ENCODE measurements around the gene MORN5.

The MORN5 gene

DNA sequence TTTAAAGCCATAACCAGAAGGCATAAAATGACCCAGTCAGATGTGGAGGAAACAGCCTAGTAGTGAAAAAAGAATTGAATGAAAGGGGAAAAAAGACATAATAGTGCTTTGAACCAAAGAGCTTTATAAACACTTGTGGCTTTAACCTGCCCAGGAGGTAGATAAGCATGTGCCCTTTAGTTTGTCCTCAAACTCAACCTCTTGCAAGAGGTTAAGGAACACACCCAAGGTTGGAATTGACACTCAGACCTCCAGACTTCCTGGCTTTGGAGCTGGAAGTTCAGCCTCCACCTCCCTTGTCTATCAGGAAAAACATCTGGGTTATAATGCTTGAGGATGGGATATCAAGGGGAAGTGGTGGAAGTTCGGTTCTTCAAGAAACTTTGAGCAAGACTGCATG, 16.4 kb upstream of the MORN5 start:
- no peak for DNase-seq (ENCODE audit: low read depth in 2 of 2, low spot score in 1 of 2)

DNA sequence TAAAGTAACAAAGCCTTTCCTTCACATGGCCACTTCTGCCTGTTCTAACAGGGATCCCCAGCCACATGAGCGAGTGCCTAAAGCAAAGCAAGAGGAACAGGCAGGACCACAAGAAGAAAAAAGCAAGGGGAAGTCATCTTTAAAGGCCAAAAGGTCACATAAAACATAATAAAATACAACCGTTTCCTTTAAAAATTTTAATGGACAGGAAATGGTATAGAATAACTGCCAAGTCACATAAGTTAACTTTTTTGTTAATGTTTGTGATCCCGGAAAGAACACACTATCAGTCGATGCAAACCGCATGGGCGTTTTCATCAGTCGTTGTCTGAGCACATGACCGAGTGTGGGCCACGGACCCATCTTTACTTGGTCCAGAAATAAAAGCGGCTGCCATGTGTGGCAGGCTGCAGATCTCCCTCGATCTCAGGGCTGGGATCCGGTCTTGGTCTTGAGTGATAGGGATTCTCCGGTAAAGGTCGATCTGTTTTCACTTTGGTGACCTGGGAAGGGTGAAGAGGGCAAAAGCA, 15.8 kb upstream of the MORN5 start:
- DNase-seq (ENCODE audit: low read depth in 2 of 2, low spot score in 1 of 2): no peak

- DNase-seq (ENCODE audit: low read depth in 2 of 2, low spot score in 1 of 2): no peak
Observed at GRCh38 chr9:122144836-122145591, 14.7 kb upstream of the MORN5 start.

- DNase-seq (ENCODE audit: low read depth in 2 of 2, low spot score in 1 of 2): no peak
Observed at GRCh38 chr9:122145592-122145863, 14.2 kb upstream of the MORN5 start.

- DNase-seq (ENCODE audit: low read depth in 2 of 2, low spot score in 1 of 2): no peak
Observed at GRCh38 chr9:122151267-122151828, 8.4 kb upstream of the MORN5 start.

DNA sequence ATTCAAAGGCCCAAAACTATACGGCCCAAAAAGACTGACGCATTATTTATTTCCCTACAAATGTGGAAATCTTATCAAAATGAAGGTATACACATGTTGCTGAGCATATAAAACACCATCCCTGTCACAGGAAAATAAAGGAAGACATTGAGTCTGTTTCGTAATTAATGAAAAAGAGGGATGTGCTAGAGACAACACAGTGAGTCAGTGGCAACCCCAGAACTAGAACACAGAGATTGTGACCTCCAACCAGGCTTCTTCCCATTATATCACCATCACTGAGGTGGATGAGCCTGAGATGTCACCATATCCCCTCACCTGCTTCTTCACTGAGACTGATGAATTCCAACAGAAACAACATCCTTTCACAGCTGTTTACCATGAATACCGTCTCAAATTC, 3.9 kb upstream of the MORN5 start:
- no peak for DNase-seq (ENCODE audit: low read depth in 2 of 2, low spot score in 1 of 2)

DNA sequence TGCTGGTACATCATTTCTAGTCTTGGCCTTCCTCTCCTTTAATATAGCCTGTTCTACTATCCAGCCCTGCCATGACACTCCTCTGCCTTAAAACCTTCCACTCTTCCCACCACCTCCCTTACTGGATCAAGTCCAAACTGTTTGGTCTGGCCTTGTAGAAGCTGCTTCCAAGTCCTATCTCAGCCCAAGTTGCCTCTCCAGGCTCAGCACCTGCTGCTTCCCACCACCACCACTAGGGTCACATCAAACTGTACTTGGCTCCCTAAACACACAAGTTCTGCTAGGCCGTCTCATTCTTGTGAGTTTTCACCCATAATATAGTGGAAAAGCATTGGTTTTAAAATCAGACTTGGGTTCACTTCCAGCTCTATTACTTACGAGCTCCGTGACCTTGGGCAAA, 1.5 kb upstream of the MORN5 start:
- no peak for DNase-seq (ENCODE audit: low read depth in 2 of 2, low spot score in 1 of 2)

DNA sequence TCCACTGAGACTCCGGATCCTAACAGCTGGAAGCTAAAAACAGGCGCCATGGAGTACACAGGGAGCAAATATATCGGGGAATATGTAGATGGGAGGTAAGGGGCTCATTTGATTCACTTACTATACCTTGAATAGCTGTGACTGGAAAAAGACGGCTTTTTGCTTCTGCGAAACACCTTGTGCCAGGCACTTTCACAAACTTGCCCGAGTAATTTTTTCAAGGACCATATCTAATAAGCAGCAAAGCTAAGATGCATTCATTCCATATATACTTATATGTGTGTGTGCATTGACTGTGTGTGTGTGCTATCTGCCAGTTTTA, 178 bp downstream of the MORN5 start:
- DNase-seq (ENCODE audit: low read depth in 2 of 2, low spot score in 1 of 2): no peak

DNA sequence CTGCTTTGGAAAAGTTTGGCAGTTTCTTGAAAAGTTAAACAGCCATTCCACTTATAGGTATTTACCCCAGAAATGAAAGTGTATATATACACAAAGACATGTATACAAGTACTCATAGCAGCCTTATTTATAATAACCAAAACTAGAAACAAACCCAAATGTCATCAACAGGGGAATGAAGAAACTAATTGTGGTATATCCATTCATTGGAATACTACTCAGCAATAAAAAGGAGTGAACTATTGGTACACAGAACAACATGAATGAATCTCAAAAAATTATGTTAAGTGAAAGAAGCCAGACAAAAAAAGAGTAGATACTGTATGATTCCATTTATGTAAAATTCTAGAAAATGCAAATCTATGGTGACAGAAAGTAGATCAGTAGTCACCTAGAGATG, 2.7 kb downstream of the MORN5 start:
- no peak for DNase-seq (ENCODE audit: low read depth in 2 of 2, low spot score in 1 of 2)

DNA sequence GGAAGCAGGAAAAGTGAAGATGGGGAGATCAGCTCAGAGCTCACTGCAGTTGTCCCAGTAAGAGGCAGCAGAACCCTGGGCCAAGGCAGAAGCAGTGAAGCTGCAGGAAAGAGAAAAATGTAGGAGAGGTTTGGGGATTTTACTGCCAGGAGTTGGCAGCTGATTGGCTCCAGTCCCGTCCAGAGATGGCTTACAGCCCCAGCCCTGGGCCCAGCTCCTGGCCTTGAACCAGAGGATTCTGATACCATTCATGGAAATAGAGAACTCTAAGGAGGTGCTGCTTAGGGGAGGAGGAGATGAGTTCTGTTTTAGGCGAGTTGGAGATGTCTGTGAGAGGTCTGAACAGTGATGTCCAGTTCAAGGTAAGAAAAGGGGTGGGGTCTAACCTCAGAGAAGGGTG, 4.6 kb downstream of the MORN5 start:
- DNase-seq (ENCODE audit: low read depth in 2 of 2, low spot score in 1 of 2): no peak

DNA sequence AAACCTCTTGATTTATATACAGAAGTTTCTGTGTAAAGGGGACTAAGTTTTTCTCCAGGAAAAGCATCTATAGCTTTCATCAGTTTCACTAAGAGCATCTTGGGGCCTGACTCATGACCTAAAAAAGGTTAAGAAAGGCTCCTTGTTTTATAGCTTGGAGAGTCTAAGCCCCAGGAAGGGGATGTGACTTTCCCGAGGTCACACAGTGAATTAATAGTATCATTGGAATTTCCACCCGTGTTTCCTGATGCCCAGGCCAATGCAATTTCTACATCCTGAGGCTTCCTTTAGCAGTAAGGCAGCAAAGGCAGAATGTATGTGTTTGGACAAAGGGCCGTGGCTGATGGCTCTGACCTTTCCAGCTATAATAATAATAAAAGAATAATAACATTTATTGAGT, 8.6 kb downstream of the MORN5 start:
- DNase-seq (ENCODE audit: low read depth in 2 of 2, low spot score in 1 of 2): no peak

DNA sequence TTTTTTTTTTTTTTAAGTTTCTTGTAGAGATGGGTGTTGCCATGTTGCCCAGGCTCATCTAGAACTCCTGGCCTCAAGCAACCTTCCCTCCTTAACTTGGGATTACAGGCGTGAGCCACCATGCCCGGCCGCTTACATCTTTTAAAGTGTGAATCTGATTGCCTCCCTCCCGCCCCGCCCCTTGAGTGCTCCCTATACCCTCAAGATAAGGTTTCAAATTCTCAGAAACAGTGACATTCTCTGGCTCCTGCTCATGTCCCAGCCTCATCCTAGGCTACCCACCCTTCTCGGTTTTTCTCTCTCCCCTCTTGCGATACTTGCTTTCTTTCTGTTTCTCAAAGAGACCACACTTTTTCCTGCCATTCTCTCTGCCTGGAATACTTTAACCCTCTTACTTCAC, 12.4 kb downstream of the MORN5 start:
- no peak for DNase-seq (ENCODE audit: low read depth in 2 of 2, low spot score in 1 of 2)

DNA sequence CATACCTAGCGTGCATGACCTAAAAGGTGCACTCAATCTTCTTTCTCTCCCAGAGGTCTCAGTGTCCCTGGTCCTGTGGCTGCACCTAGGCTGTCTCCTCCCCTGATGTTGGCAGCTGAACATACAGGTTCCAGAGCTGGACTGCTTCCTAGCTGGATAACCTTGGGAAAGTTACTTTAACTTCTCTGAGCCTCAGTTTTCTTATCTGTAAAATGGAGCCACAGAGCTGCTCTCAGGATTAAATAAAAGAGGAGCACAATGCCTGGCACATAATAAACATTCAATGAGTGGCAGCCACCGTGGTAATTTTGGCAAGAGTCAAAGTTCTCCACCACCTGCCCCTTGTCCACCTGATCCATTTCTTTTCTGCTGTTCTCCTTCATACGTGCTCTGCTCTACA, 14.0 kb downstream of the MORN5 start:
- no peak for DNase-seq (ENCODE audit: low read depth in 2 of 2, low spot score in 1 of 2)

GRCh38 chr9:122176916-122177315, 17.2 kb downstream of the MORN5 start:
- no peak for DNase-seq (ENCODE audit: low read depth in 2 of 2, low spot score in 1 of 2)

- no peak for DNase-seq (ENCODE audit: low read depth in 2 of 2, low spot score in 1 of 2)
Observed at GRCh38 chr9:122179054-122179689, 19.5 kb downstream of the MORN5 start.

GRCh38 chr9:122179690-122180074, 20.0 kb downstream of the MORN5 start:
- no peak for DNase-seq (ENCODE audit: low read depth in 2 of 2, low spot score in 1 of 2)

DNA sequence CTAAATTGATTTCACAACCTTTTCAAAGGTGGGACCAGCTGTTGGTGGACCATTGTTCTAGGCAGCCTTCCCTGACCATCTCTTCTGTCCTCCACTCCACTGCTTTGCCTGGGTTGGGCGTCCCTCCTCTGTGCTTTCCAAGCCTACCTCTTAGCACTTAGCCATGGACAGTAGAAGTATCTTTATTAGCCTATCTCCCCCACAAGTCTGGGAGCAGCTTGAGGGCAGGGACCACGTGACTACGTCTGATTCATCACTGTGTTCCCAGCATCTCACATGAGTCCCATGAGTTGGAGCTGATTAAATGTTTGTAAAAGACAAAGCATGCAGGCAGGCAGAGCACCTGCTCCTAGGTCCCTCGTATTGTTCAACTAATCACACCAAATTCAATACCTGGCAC, 20.9 kb downstream of the MORN5 start:
- DNase-seq (ENCODE audit: low read depth in 2 of 2, low spot score in 1 of 2): no peak

GRCh38 chr9:122183501-122183900, 23.8 kb downstream of the MORN5 start:
- DNase-seq (ENCODE audit: low read depth in 2 of 2, low spot score in 1 of 2): no peak

DNA sequence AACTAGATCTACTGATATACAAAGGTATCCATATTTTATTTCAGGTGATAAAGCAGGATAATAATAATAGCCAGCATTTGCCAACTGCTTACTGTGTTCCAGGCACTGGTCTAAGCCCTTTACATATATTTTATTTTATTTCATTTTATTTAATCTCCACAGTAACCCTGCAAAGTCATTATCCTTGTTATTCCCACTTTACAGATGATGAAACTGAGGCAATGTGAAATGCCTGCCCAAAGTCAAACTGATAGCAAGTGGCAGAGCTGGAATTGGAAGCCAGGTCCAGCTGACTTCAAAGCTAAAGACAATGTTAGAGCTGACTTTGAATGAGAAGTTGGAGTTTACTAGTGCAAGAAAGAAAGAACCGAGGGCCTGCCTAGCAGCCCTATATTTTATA, 24.8 kb downstream of the MORN5 start:
- no peak for DNase-seq (ENCODE audit: low read depth in 2 of 2, low spot score in 1 of 2)

- DNase-seq (ENCODE audit: low read depth in 2 of 2, low spot score in 1 of 2): no peak
Observed at GRCh38 chr9:122186301-122186700, 26.6 kb downstream of the MORN5 start.

- DNase-seq (ENCODE audit: low read depth in 2 of 2, low spot score in 1 of 2): no peak
Observed at GRCh38 chr9:122186777-122187470, 27.2 kb downstream of the MORN5 start.

DNA sequence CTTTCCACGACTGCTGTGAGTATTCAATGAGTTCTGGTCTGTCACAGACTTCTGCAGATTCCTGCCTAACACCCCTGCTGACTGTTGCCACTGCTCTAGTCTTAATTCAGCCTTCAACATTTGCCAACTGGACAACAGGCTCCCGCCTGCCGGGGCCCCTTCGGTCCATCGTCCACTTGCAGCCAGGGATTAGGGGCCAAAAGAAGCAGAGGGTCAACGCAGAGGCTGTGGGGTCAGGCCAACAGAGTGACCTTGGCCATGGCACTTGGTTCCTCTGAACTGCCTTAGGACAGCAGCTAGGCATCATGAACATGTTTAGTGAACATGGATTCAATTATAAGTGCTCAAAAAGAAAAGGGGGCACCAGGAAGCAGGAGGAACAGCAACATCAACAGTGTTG, 28.7 kb downstream of the MORN5 start:
- no peak for DNase-seq (ENCODE audit: low read depth in 2 of 2, low spot score in 1 of 2)
